Nephron progenitor cell (in vitro differentiated cells): ENCODE results near the gene MAGEB17.
"Not testable (repeated sequence)": the region's sequence is repeated elsewhere in the genome, so short reads cannot be mapped to it uniquely, and the experiment has no call there.

Experiments
- DNase-seq: peaks from one replicate; pipeline ENCODE4 v3.0.0; 2021
- H3K27ac Mint-ChIP-seq: 2 replicates; pipeline ENCODE4 v1.8.0; 2021; ENCODE audit warnings: mild to moderate bottlenecking, moderate library complexity, mixed read lengths
- H3K27me3 Mint-ChIP-seq: 2 replicates; pipeline ENCODE4 v1.8.0; 2021; ENCODE audit warnings: mild to moderate bottlenecking, low read depth, mixed read lengths; ENCODE audit not compliant: poor library complexity
- H3K36me3 Mint-ChIP-seq: 2 replicates; pipeline ENCODE4 v1.8.0; 2021; ENCODE audit warnings: low read depth, mixed read lengths
- H3K4me1 Mint-ChIP-seq: 2 replicates; pipeline ENCODE4 v1.8.0; 2021; ENCODE audit warnings: mixed read lengths
- H3K4me3 Mint-ChIP-seq: 2 replicates; pipeline ENCODE4 v1.8.0; 2021; ENCODE audit warnings: mild to moderate bottlenecking, moderate library complexity, mixed read lengths
- H3K9me3 Mint-ChIP-seq: 2 replicates; pipeline ENCODE4 v1.8.0; 2021; ENCODE audit warnings: mild to moderate bottlenecking, moderate library complexity, mixed read lengths
- TF ChIP-seq, protein P1 (sequence below): fragments of 200-600 bp; sonication (generic); IDR thresholded peaks from 2 replicates; pipeline ENCODE4 v1.5.0; 2021; ENCODE audit warnings: antibody characterized with exemption

Gene MAGEB17

DNA sequence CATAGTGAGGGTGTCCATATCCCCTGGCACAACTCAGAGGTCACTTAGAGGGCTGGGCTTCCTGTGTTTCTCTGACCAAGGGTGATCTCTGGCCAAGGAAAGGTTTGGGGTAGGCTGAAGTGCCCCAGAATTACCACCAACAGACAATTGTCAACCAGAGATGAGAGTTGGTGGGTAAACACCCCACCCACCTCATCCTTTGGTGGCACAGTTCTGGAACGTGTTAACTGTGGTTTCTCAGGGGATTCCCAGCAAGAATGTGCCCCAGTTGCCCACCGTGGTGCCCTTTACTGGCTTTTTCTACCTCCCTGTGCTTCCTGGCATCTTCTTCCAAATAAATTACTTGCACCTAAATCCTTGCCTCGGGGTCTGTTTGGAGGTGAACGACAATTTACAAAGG, 26.8 kb upstream of the MAGEB17 start:
- Mint-ChIP-seq H3K4me1 (no peaks in the 10 kb centered on the region), H3K27me3 (no peaks in the 10 kb centered on the region), H3K4me3 (no peak overlapping the region), H3K36me3 (peaks cover 6% of the 10 kb centered on the region), H3K9me3 (peaks cover 14% of the 10 kb centered on the region), H3K27ac (no peak overlapping the region)
- TF ChIP-seq, protein P1, sequence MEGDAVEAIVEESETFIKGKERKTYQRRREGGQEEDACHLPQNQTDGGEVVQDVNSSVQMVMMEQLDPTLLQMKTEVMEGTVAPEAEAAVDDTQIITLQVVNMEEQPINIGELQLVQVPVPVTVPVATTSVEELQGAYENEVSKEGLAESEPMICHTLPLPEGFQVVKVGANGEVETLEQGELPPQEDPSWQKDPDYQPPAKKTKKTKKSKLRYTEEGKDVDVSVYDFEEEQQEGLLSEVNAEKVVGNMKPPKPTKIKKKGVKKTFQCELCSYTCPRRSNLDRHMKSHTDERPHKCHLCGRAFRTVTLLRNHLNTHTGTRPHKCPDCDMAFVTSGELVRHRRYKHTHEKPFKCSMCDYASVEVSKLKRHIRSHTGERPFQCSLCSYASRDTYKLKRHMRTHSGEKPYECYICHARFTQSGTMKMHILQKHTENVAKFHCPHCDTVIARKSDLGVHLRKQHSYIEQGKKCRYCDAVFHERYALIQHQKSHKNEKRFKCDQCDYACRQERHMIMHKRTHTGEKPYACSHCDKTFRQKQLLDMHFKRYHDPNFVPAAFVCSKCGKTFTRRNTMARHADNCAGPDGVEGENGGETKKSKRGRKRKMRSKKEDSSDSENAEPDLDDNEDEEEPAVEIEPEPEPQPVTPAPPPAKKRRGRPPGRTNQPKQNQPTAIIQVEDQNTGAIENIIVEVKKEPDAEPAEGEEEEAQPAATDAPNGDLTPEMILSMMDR: no peak
- no peak for DNase-seq

DNA sequence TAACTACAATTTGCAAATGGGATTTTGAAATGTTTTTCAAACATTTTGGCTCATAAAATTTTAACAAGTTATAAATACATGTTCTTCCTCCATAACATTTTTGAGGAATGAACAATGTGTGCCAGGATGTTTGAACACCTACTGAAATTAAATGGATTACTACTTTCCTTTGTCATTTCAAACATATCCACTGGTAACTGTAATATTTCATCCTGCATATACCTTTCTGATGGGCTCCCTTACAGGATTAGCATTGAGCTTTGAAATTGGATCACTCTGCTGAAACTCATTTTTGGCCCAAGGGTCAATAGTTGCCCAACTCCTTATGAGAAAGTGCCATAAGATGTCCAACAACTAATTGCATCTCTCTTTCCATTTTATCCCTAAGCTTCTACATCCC, 26.3 kb upstream of the MAGEB17 start:
- no peaks in the 10 kb centered on the region for H3K4me1 Mint-ChIP-seq
- no peak for DNase-seq
- H3K27me3 Mint-ChIP-seq: no peaks in the 10 kb centered on the region
- no peak overlapping the region for H3K27ac Mint-ChIP-seq
- TF ChIP-seq, protein P1: no peak
- H3K36me3 Mint-ChIP-seq: peaks cover 6% of the 10 kb centered on the region
- no peak overlapping the region for H3K4me3 Mint-ChIP-seq
- peaks cover 14% of the 10 kb centered on the region for H3K9me3 Mint-ChIP-seq

DNA sequence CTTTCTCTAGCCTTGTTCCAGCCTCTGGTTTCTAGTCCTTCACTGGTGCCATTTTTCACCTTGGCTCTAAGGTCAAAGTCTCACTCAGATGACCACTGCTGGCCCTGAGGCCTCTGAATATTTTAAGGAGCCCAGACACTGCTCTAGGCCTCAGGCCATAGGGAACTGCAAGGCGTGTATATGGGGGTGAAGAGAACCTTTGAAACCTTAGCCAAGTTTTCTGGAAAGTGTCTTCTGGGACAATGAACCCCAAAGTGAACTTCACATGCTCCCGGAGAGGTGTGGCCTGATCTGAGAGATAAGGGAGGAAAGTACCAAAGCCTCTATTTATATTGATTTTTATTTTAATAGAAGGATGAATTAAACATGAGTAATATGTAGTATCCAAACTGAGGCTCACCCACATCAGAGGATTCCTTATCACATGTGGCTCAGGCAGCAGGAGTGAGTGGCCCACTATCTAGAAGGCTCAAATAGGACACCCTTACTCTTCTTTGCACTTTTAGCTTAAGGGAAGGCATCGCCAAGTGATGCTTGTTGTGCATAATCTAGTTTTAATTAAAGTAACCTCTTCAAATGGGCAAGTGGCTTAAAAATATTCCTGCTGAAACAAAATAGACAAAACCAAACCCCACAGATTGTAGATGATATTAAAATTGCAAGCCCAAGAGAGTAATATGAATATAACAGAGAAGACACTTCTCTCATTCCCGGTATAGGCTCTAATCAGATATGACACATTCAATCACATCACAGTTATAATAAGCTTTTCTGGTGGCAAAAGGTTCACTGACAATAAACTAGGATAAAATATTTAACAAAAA, 25.6 kb upstream of the MAGEB17 start:
- TF ChIP-seq, protein P1: no peak
- Mint-ChIP-seq H3K9me3 (peaks cover 14% of the 10 kb centered on the region), H3K27ac (no peak overlapping the region), H3K36me3 (peaks cover 6% of the 10 kb centered on the region), H3K4me1 (no peaks in the 10 kb centered on the region), H3K4me3 (no peak overlapping the region), H3K27me3 (no peaks in the 10 kb centered on the region)
- no peak for DNase-seq

DNA sequence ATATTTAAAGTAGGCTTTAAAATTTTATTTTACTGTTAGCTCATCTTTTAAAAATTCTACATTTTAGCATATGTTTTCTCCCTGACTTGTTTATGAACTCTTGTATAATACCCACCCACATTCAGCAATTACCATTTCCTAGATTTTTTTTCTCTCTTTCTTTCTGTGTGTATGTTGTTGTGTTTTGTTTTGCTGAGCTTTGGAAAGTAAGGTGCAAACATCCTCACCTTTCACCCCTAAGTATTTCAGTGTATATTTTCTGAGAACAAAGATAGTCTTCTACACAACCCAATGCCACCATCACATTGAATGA, 25.1 kb upstream of the MAGEB17 start:
- TF ChIP-seq, protein P1: no peak
- no peak overlapping the region for H3K4me3 Mint-ChIP-seq
- H3K36me3 Mint-ChIP-seq: peaks cover 6% of the 10 kb centered on the region
- H3K27me3 Mint-ChIP-seq: no peaks in the 10 kb centered on the region
- no peak for DNase-seq
- peaks cover 14% of the 10 kb centered on the region for H3K9me3 Mint-ChIP-seq
- no peak overlapping the region for H3K27ac Mint-ChIP-seq
- no peaks in the 10 kb centered on the region for H3K4me1 Mint-ChIP-seq

DNA sequence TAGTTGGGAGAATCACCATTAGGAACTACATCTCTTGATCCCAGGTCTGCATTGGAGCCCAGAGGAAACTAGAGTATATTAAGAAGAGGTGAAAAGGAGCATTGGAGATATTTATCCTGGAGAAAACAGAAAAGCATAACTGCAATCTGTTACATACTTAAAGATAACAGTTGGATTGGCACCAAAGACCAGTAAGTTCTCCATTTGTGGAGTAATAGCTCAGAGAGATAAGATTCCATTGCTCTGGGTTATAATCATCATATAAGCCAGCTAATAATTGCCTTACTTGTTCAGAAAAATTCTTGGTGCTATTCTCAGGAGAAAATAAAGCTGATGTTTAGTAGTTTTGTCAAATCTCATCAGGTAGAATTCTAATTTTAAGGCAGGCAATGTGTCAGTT, 23.3 kb upstream of the MAGEB17 start:
- no peak overlapping the region for H3K4me3 Mint-ChIP-seq
- TF ChIP-seq, protein P1: no peak
- H3K27me3 Mint-ChIP-seq: no peaks in the 10 kb centered on the region
- no peak overlapping the region for H3K27ac Mint-ChIP-seq
- H3K9me3 Mint-ChIP-seq: peaks cover 14% of the 10 kb centered on the region
- no peak for DNase-seq
- peaks cover 6% of the 10 kb centered on the region for H3K36me3 Mint-ChIP-seq
- no peaks in the 10 kb centered on the region for H3K4me1 Mint-ChIP-seq

DNA sequence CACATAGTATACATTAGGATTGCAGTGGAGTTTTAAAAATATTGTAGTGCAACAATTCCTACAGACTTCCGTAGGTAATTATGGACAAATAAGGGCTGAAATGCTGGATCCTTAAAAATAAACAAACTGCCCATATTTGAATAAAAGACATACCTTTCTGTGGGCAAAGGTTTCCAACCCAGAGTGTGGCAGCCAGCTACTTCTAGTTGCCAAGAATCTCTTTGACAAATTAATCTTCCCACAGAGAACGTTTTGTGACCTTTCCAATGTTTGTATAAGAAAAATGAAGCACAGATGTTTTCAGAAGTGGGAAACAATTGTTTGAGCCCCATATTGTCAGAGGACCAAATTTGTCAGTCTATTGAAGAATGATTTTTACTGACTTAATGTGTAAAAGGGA, 22.9 kb upstream of the MAGEB17 start:
- Mint-ChIP-seq H3K27me3 (no peaks in the 10 kb centered on the region), H3K36me3 (peaks cover 6% of the 10 kb centered on the region), H3K4me1 (no peaks in the 10 kb centered on the region), H3K27ac (no peak overlapping the region), H3K4me3 (no peak overlapping the region), H3K9me3 (peaks cover 14% of the 10 kb centered on the region)
- DNase-seq: no peak
- TF ChIP-seq, protein P1: no peak

DNA sequence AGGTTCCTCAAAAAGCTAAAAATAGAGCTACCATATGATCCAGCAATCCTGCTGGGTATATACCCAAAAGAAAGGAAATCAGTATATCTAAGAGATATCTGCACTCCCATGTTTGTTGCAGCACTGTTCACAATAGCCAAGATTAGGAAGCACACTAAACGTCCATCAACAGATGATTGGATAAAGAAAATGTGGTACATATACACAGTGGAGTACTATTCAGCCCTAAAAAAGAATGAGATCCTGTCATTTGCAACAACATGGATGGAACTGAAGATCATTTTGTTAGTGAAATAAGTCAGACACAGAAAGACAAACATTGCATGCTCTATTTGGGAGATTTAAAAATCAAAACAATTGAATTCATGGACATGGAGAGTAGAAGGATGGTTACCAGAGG, 22.2 kb upstream of the MAGEB17 start:
- not testable (repeated sequence) for H3K4me3 Mint-ChIP-seq, H3K36me3 Mint-ChIP-seq, H3K27me3 Mint-ChIP-seq, H3K4me1 Mint-ChIP-seq, DNase-seq, H3K27ac Mint-ChIP-seq
- peaks cover 14% of the 10 kb centered on the region for H3K9me3 Mint-ChIP-seq
